A549 (cell line): ENCODE data around the gene LYPD6B.

Source experiments
- CBX8 ChIP-seq: fragments of 200-600 bp; sonication (generic); IDR thresholded peaks from 2 replicates; pipeline ENCODE4 v1.6.1; 2016
- CEBPB ChIP-seq, 2 experiments: fragments of >200 bp in 1 of 2; sonication (Bioruptor Twin) in 1 of 2; formaldehyde crosslinking in 1 of 2; IDR thresholded peaks; 2 replicates each; pipeline ENCODE4 v1.6.1; 2012 to 2016
- CTCF ChIP-seq: fragments of >200 bp; sonication (Bioruptor Twin); formaldehyde crosslinking; IDR thresholded peaks from 3 replicates; pipeline ENCODE4 v1.5.1; 2016
- HDAC2 ChIP-seq: fragments of 200-600 bp; sonication (generic); IDR thresholded peaks from 2 replicates; pipeline ENCODE4 v1.6.1; 2016
- KDM1A ChIP-seq: fragments of 200-600 bp; sonication (generic); IDR thresholded peaks from 2 replicates; pipeline ENCODE4 v1.6.1; 2016; ENCODE audit warnings: low read depth, mild to moderate bottlenecking
- KDM5A ChIP-seq: fragments of 200-600 bp; sonication (generic); IDR thresholded peaks from 2 replicates; pipeline ENCODE4 v1.6.1; 2016; ENCODE audit warnings: antibody characterized with exemption, mild to moderate bottlenecking
- POLR2A ChIP-seq: IDR thresholded peaks from 2 replicates; pipeline ENCODE4 v1.6.1; 2012; ENCODE audit warnings: mild to moderate bottlenecking, low read length
- RAD21 ChIP-seq, 2 experiments: fragments of >200 bp in 1 of 2; sonication (Bioruptor Twin) in 1 of 2; formaldehyde crosslinking in 1 of 2; IDR thresholded peaks in 1 of 2; conservative IDR thresholded peaks in 1 of 2; 2 replicates in 1 of 2; 3 replicates in 1 of 2; pipeline ENCODE4 v1.6.1; 2012 to 2018; ENCODE audit warnings: inconsistent platforms in 1 of 2
- RARB ChIP-seq: fragments of 250-450 bp; sonication (Bioruptor Pico); IDR thresholded peaks from 2 replicates; pipeline ENCODE4 v1.8.0; 2021; ENCODE audit warnings: mild to moderate bottlenecking, moderate library complexity
- RCOR1 ChIP-seq: fragments of 150-350 bp; IDR thresholded peaks from 2 replicates; pipeline ENCODE4 v1.6.1; 2014; ENCODE audit warnings: antibody characterized with exemption, low read length, low read depth
- RFX5 ChIP-seq: fragments of 450-650 bp; IDR thresholded peaks from 2 replicates; pipeline ENCODE4 v1.7.1; 2014; ENCODE audit warnings: antibody characterized with exemption, mild to moderate bottlenecking, moderate library complexity
- USF2 ChIP-seq: fragments of 450-650 bp; IDR thresholded peaks from 2 replicates; pipeline ENCODE4 v1.6.1; 2014; ENCODE audit warnings: antibody characterized with exemption
- ZFP36 ChIP-seq: fragments of 450-650 bp; IDR thresholded peaks from 2 replicates; pipeline ENCODE4 v1.6.1; 2014; ENCODE audit warnings: borderline replicate concordance; ENCODE audit not compliant: partially characterized antibody

- TF ChIP-seq CTCF (no peak), CEBPB (IDR thresholded peaks at IDR 0.05) (no peak), RARB (CRISPR knock-in tag) (no peak), HDAC2 (no peak), KDM5A (no peak), USF2 (no peak), POLR2A (no peak), RAD21 (conservative IDR thresholded peaks at IDR 0.05 in 1 of 2, IDR thresholded peaks at IDR 0.05 in 1 of 2) (no peak), KDM1A (no peak), ZFP36 (no peak), RFX5 (no peak), CBX8 (no peak), RCOR1 (no peak)
Observed at GRCh38 chr2:149100739-149101699, 62.5 kb downstream of the LYPD6B start.
